Measurements from ENCODE around the gene CRMP1.

DNA sequence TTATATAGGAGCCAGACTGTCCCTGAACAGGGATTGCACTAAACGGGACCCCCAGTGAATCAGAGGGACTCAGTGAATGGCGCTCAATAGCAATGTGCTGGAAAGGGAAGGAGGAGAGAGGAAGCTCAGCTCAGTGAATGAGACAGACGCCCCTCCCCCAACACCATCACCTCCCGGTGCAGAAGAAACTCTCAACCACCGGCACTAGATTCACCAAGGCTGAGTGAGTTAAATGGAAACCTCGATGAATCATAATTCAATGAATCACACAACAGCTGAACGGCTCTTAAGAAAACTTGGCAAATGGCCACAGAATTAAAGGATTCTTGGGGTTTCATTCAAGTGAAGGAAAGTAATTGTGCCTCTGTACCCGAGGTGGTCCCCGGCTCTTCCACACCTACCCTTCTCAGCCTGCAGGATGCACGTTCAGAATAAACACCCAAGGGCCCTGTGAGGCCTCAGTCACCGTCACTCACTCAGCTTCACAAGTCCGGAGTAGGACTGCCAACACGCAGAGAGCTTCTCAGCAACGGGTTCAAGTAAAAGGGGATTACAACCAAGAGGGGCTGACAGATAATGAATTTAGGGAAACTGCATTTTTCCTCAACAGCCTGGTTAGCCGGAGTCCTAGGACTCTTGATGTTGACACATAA, 29.3 kb downstream of the CRMP1 start:
- no peak for TF ChIP-seq POLR2A (IDR thresholded peaks at IDR 0.05)
- TF ChIP-seq, protein P1, sequence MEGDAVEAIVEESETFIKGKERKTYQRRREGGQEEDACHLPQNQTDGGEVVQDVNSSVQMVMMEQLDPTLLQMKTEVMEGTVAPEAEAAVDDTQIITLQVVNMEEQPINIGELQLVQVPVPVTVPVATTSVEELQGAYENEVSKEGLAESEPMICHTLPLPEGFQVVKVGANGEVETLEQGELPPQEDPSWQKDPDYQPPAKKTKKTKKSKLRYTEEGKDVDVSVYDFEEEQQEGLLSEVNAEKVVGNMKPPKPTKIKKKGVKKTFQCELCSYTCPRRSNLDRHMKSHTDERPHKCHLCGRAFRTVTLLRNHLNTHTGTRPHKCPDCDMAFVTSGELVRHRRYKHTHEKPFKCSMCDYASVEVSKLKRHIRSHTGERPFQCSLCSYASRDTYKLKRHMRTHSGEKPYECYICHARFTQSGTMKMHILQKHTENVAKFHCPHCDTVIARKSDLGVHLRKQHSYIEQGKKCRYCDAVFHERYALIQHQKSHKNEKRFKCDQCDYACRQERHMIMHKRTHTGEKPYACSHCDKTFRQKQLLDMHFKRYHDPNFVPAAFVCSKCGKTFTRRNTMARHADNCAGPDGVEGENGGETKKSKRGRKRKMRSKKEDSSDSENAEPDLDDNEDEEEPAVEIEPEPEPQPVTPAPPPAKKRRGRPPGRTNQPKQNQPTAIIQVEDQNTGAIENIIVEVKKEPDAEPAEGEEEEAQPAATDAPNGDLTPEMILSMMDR (IDR thresholded peaks at IDR 0.05) = no peak

Data from thyroid gland (tissue), 4 donors.